Testis (tissue), 3 donors: Measurements from ENCODE around the gene L3MBTL3. TPM values are rescaled to one million over a fixed set of nuclear protein-coding genes. Genes with fewer than 3 reads are reported as not detected.

ENCODE experiments used
- DNase-seq: peaks from one replicate; pipeline ENCODE4 v3.0.0-alpha.2; 2019
- H3K27ac ChIP-seq, 2 donors: fragments of 200-600 bp; sonication (generic); one replicate each; pipeline ENCODE4 v1.5.1; 2019
- H3K27me3 ChIP-seq: fragments of 200-600 bp; sonication (generic); one replicate; pipeline ENCODE4 v1.5.1; 2019
- H3K36me3 ChIP-seq: fragments of 200-600 bp; sonication (generic); one replicate; pipeline ENCODE4 v1.5.1; 2017; ENCODE audit warnings: low read depth; ENCODE audit errors: missing control alignments
- H3K4me1 ChIP-seq: fragments of 200-600 bp; sonication (generic); one replicate; pipeline ENCODE4 v1.5.1; 2019
- H3K4me3 ChIP-seq, 2 donors: fragments of 200-600 bp; sonication (generic); one replicate each; pipeline ENCODE4 v1.5.1; 2017 to 2019
- H3K9me3 ChIP-seq: fragments of 200-600 bp; sonication (generic); one replicate; pipeline ENCODE4 v1.5.1; 2017
- CTCF ChIP-seq, 3 experiments: fragments of 450-650 bp in 2 of 3; fragments of 200-600 bp in 1 of 3; sonication (generic) in 1 of 3; IDR thresholded peaks; one replicate each; pipeline ENCODE4 v1.5.1; 2016 to 2019; ENCODE audit warnings: antibody characterized with exemption in 3 of 3, mild to moderate bottlenecking in 2 of 3, moderate library complexity in 1 of 3
- POLR2A ChIP-seq: fragments of 450-650 bp; IDR thresholded peaks from one replicate; pipeline ENCODE4 v1.6.1; 2017; ENCODE audit warnings: antibody characterized with exemption, mild to moderate bottlenecking, moderate library complexity
- WGBS, 2 donors: methylation state at CpG; one replicate each; pipeline ENCODE4 v1.1.5; 2018; 5-methylcytosine and 5-hydroxymethylcytosine counted together
- intact Hi-C: fragments of 100-400 bp; cut with DNase I; formaldehyde crosslinking; loops from one replicate; pipeline ENCODE4 v1.15.1; 2023; ENCODE audit warnings: low total_unique reads
- polyA plus RNA-seq: library from polyadenylated mRNA; stranded (reverse); fragments of 350-450 nt; fragmentation: Illumina TruSeq; extraction: RNeasy Lipid Tissue Mini Kit (QIAGEN cat#74804); gene quantifications from one replicate; pipeline ENCODE4 v1.2.3, GENCODE V29; 2014; ENCODE audit warnings: low read depth, low replicate concordance; ENCODE audit not compliant: insufficient read depth
- total RNA-seq, 2 donors: library from RNA; depleted of rRNA; stranded (reverse); fragments of >200 nt; gene quantifications; one replicate each; pipeline ENCODE4 v1.2.3, GENCODE V29; 2016

Gene L3MBTL3
- total and polyA plus RNA-seq, 3 donors from 2014 or later = 11.0 to 32.3 (median 25.0) TPM

GRCh38 chr6:130076512-130076911, 58.1 kb downstream of the L3MBTL3 start:
- Histone ChIP-seq H3K27me3 (no peaks in the 10 kb centered on the region), H3K27ac (no peak overlapping the region), H3K36me3 (no peaks in the 10 kb centered on the region), H3K9me3 (no peaks in the 10 kb centered on the region), H3K4me3 (no peak overlapping the region), H3K4me1 (no peaks in the 10 kb centered on the region)
- TF ChIP-seq CTCF (IDR thresholded peaks at IDR 0.05) (no peak), POLR2A (no peak)
- intact Hi-C loops = no loop called here
- WGBS, 2 donors = 49 to 75% methylated on average over 2 of the region's 2 CpGs
- DNase-seq = no peak

GRCh38 chr6:130090796-130091195, 72.4 kb downstream of the L3MBTL3 start:
- no peaks in the 10 kb centered on the region for H3K36me3 ChIP-seq
- H3K27me3 ChIP-seq = no peaks in the 10 kb centered on the region
- H3K4me3 ChIP-seq = no peak overlapping the region
- TF ChIP-seq POLR2A (no peak), CTCF (IDR thresholded peaks at IDR 0.05) (no peak)
- H3K27ac ChIP-seq = no peak overlapping the region
- no peaks in the 10 kb centered on the region for H3K4me1 ChIP-seq
- no peaks in the 10 kb centered on the region for H3K9me3 ChIP-seq
- no peak for DNase-seq
- intact Hi-C loops = no loop called here

GRCh38 chr6:130093546-130093945, 75.2 kb downstream of the L3MBTL3 start:
- 86 to 92% methylated on average over 1 of the region's 1 CpG for WGBS, 2 donors
- TF ChIP-seq POLR2A = no peak
- no peak for TF ChIP-seq CTCF (IDR thresholded peaks at IDR 0.05)
- H3K27ac ChIP-seq = no peak overlapping the region
- intact Hi-C loops = no loop called here
- H3K36me3 ChIP-seq = no peaks in the 10 kb centered on the region
- H3K4me3 ChIP-seq = no peak overlapping the region
- no peaks in the 10 kb centered on the region for H3K27me3 ChIP-seq
- DNase-seq = no peak
- H3K9me3 ChIP-seq = no peaks in the 10 kb centered on the region
- H3K4me1 ChIP-seq = no peaks in the 10 kb centered on the region

GRCh38 chr6:130098317-130098716, 79.9 kb downstream of the L3MBTL3 start:
- Histone ChIP-seq H3K4me1 (no peaks in the 10 kb centered on the region), H3K27me3 (no peaks in the 10 kb centered on the region), H3K9me3 (no peaks in the 10 kb centered on the region), H3K4me3 (no peak overlapping the region), H3K36me3 (no peaks in the 10 kb centered on the region), H3K27ac (no peak overlapping the region)
- no peak for TF ChIP-seq POLR2A
- no peak for TF ChIP-seq CTCF (IDR thresholded peaks at IDR 0.05)
- intact Hi-C loops = no loop called here
- DNase-seq = no peak
- WGBS, 2 donors = 84 to 87% methylated on average over 4 of the region's 4 CpGs

GRCh38 chr6:130099119-130099518, 80.7 kb downstream of the L3MBTL3 start:
- Histone ChIP-seq H3K36me3 (no peaks in the 10 kb centered on the region), H3K9me3 (no peaks in the 10 kb centered on the region), H3K4me1 (no peaks in the 10 kb centered on the region), H3K27ac (no peak overlapping the region), H3K4me3 (no peak overlapping the region), H3K27me3 (no peaks in the 10 kb centered on the region)
- DNase-seq = no peak
- TF ChIP-seq POLR2A = no peak
- TF ChIP-seq CTCF (IDR thresholded peaks at IDR 0.05) = no peak
- intact Hi-C loops = no loop called here
- WGBS, 2 donors = 93 to 97% methylated on average over 3 of the region's 3 CpGs
